Endothelial cell (in vitro differentiated cells): Measurements from ENCODE around the gene OR8I2. TPM values are rescaled to one million over a fixed set of nuclear protein-coding genes. Genes with fewer than 3 reads are reported as not detected.
"Not testable (repeated sequence)": the region's sequence is repeated elsewhere in the genome, so short reads cannot be mapped to it uniquely, and the experiment has no call there.

Source experiments
- DNase-seq: peaks from one replicate; pipeline ENCODE4 v3.0.0; 2021; ENCODE audit warnings: low spot score
- H3K27ac Mint-ChIP-seq: one replicate; pipeline ENCODE4 v1.8.0; 2021; ENCODE audit warnings: mixed read lengths, inconsistent platforms; ENCODE audit not compliant: unreplicated experiment
- H3K27me3 Mint-ChIP-seq: one replicate; pipeline ENCODE4 v1.8.0; 2021; ENCODE audit warnings: mild to moderate bottlenecking, moderate library complexity, mixed read lengths, inconsistent platforms; ENCODE audit not compliant: unreplicated experiment
- H3K36me3 Mint-ChIP-seq: one replicate; pipeline ENCODE4 v1.8.0; 2021; ENCODE audit warnings: mild to moderate bottlenecking, low read depth, mixed read lengths, inconsistent platforms; ENCODE audit not compliant: unreplicated experiment
- H3K4me1 Mint-ChIP-seq: one replicate; pipeline ENCODE4 v1.8.0; 2021; ENCODE audit warnings: mild to moderate bottlenecking, mixed read lengths, inconsistent platforms; ENCODE audit not compliant: unreplicated experiment
- H3K4me3 Mint-ChIP-seq: one replicate; pipeline ENCODE4 v1.8.0; 2021; ENCODE audit warnings: mild to moderate bottlenecking, mixed read lengths, inconsistent platforms; ENCODE audit not compliant: unreplicated experiment
- H3K9me3 Mint-ChIP-seq: one replicate; pipeline ENCODE4 v1.8.0; 2021; ENCODE audit warnings: mixed read lengths, inconsistent platforms; ENCODE audit not compliant: unreplicated experiment
- CTCF ChIP-seq: fragments of 200-600 bp; sonication (generic); IDR thresholded peaks from one replicate; pipeline ENCODE4 v1.5.0; 2021; ENCODE audit warnings: antibody characterized with exemption; ENCODE audit not compliant: unreplicated experiment
- long read RNA-seq: library from polyadenylated mRNA; unstranded; transcript quantifications from one replicate; pipeline ENCODE4 v2.0.0, GENCODE V29; 2020; ENCODE audit not compliant: unreplicated experiment
- total RNA-seq: library from RNA; stranded (reverse); fragmentation: NEBNext Ultra II Directional; extraction: Animal tissue kit (Norgen Biotek cat#: 25700); gene quantifications from one replicate; pipeline ENCODE4 v1.2.1, GENCODE V29; 2021; ENCODE audit not compliant: unreplicated experiment

Gene OR8I2
- not detected for total RNA-seq
- long read RNA-seq: 0 reads

- Mint-ChIP-seq H3K27ac (no peak within 1 kb of the TSS), H3K27me3 (no peaks in the 10 kb centered on the region), H3K4me3 (no peak within 1 kb of the TSS), H3K4me1 (no peaks in the 10 kb centered on the region), H3K9me3 (no peaks in the 10 kb centered on the region), H3K36me3 (no peaks in the 10 kb centered on the region)
- TF ChIP-seq CTCF: no peak
- no peak for DNase-seq
These were observed at the start of gene OR8I2 for GRCh38 chr11:56093008-56093407. Gene OR8I2, plus strand, starts transcription at chr11:56093308. Its CDS starts 0 bp downstream, at chr11:56093308.

DNA sequence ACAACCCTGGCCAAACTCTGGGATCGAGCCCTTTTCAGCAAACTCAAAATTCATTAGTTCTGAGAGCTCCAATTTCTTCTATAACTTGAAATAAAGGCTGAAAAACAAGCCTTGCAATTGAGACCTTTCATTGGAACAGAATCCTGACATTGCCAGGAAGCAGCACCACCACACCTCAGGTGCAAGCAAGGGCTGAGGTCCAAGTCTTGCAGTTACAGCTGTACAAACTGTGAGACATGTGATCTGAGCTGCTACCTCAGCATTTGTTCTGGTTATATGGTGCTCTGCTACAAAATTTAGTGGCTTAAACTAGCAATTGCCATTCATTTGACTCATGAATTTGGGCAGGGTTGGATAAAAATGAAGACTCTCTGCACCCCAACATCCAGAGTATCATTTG lies 47.6 kb upstream of the OR8I2 start:
- Mint-ChIP-seq H3K4me1 (no peaks in the 10 kb centered on the region), H3K36me3 (no peaks in the 10 kb centered on the region), H3K27ac (no peak overlapping the region), H3K27me3 (peaks cover 1% of the 10 kb centered on the region), H3K4me3 (no peak overlapping the region), H3K9me3 (peaks cover 8% of the 10 kb centered on the region)
- TF ChIP-seq CTCF: no peak
- DNase-seq: no peak

- TF ChIP-seq CTCF: no peak
- Mint-ChIP-seq H3K4me3 (no peak overlapping the region), H3K27ac (no peak overlapping the region), H3K27me3 (peaks cover under 1% of the 10 kb centered on the region), H3K36me3 (no peaks in the 10 kb centered on the region), H3K9me3 (peaks cover under 1% of the 10 kb centered on the region), H3K4me1 (no peaks in the 10 kb centered on the region)
- no peak for DNase-seq
These were observed 44.6 kb upstream of the OR8I2 start for GRCh38 chr11:56048480-56048879.

- H3K4me1 Mint-ChIP-seq: no peaks in the 10 kb centered on the region
- H3K9me3 Mint-ChIP-seq: no peaks in the 10 kb centered on the region
- no peaks in the 10 kb centered on the region for H3K27me3 Mint-ChIP-seq
- H3K36me3 Mint-ChIP-seq: no peaks in the 10 kb centered on the region
- no peak for DNase-seq
- H3K27ac Mint-ChIP-seq: no peak overlapping the region
- no peak overlapping the region for H3K4me3 Mint-ChIP-seq
- no peak for TF ChIP-seq CTCF
These were observed 43.6 kb upstream of the OR8I2 start for GRCh38 chr11:56049487-56049886.

DNA sequence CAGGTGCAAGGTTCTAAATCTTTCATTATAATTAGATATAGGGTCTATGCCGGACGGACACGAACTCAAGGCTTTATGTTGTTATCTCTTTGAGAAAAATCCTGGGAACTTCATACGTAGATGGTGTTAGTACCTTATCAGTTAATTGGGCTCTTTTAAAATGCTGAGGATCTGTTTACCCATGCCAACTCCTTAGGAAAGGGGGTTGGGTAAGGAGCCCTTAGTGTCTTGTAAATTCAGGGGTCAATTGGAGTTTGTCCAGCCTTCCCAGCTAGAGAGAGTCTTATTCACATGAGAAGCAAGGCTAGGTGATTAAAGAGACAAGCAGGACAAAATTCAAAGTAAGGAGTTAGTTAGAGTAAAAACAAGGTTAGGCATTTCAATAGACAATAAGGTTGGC lies 36.7 kb upstream of the OR8I2 start:
- H3K4me1 Mint-ChIP-seq, H3K27me3 Mint-ChIP-seq, DNase-seq, H3K4me3 Mint-ChIP-seq, H3K9me3 Mint-ChIP-seq, H3K36me3 Mint-ChIP-seq, H3K27ac Mint-ChIP-seq: not testable (repeated sequence)

DNA sequence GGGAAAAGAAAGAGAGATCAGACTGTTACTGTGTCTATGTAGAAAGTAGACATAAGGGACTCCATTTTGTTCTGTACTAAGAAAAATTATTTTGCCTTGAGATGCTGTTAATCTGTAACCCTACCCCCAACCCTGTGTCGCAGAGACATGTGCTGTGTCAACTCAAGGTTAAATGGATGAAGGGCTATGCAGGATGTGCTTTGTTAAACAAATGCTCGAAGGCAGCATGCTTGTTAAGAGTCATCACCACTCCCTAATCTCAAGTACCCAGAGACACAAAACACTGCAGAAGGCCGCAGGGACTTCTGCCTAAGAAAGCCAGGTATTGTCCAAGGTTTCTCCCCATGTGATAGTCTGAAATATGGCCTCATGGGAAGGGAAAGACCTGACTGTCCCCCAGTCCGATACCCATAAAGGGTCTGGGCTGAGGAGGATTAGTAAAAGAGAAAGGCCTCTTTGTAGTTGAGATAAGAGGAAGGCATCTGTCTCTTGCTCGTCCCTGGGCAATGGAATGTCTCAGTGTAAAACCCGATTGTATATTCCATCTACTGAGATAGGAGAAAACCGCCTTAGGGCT lies 35.4 kb upstream of the OR8I2 start:
- DNase-seq, H3K4me3 Mint-ChIP-seq, H3K4me1 Mint-ChIP-seq: not testable (repeated sequence)

DNA sequence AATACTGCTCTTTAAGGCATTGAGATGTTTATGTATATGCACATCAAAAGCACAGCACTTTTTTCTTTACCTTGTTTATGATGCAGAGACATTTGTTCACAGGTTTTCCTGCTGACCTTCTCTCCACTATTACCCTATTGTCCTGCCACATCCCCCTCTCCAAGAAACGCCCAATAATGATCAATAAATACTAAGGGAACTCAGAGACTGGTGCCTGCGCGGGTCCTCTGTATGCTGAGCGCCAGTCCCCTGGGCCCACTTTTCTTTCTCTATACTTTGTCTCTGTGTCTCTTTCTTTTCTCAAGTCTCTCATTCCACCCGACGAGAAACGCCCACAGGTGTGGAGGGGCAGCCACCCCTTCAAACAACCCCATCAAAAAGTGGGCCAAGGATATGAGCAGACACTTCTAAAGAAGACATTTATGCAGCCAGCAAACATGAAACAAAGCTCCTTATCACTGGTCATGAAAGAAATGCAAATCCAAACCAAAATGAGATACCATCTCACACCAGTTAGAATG lies 34.8 kb upstream of the OR8I2 start:
- not testable (repeated sequence) for H3K27ac Mint-ChIP-seq, H3K4me3 Mint-ChIP-seq, H3K9me3 Mint-ChIP-seq, H3K4me1 Mint-ChIP-seq, H3K36me3 Mint-ChIP-seq, DNase-seq, H3K27me3 Mint-ChIP-seq

More for the DNA sequence above, 35.4 kb upstream of the OR8I2 start:
- H3K27ac Mint-ChIP-seq, H3K36me3 Mint-ChIP-seq, H3K9me3 Mint-ChIP-seq, H3K27me3 Mint-ChIP-seq: not testable (repeated sequence)
